GM12873 (cell line): ENCODE data around the gene PRPF4.

Source experiments
- TF ChIP-seq, protein P1 (sequence below): IDR thresholded peaks from 2 replicates; pipeline ENCODE4 v1.5.1; 2012; ENCODE audit warnings: low read depth, mild to moderate bottlenecking, moderate library complexity, low read length, control low read depth; ENCODE audit not compliant: insufficient read depth; ENCODE audit errors: missing control alignments

The PRPF4 gene

GRCh38 chr9:113319054-113319453 is 43.6 kb downstream of the PRPF4 start:
- TF ChIP-seq, protein P1, sequence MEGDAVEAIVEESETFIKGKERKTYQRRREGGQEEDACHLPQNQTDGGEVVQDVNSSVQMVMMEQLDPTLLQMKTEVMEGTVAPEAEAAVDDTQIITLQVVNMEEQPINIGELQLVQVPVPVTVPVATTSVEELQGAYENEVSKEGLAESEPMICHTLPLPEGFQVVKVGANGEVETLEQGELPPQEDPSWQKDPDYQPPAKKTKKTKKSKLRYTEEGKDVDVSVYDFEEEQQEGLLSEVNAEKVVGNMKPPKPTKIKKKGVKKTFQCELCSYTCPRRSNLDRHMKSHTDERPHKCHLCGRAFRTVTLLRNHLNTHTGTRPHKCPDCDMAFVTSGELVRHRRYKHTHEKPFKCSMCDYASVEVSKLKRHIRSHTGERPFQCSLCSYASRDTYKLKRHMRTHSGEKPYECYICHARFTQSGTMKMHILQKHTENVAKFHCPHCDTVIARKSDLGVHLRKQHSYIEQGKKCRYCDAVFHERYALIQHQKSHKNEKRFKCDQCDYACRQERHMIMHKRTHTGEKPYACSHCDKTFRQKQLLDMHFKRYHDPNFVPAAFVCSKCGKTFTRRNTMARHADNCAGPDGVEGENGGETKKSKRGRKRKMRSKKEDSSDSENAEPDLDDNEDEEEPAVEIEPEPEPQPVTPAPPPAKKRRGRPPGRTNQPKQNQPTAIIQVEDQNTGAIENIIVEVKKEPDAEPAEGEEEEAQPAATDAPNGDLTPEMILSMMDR: no peak

- TF ChIP-seq, protein P1: no peak
These were observed 44.6 kb downstream of the PRPF4 start for GRCh38 chr9:113320051-113320450.

GRCh38 chr9:113322671-113323070 is 47.2 kb downstream of the PRPF4 start:
- TF ChIP-seq, protein P1: no peak

GRCh38 chr9:113326230-113326629 is 50.8 kb downstream of the PRPF4 start:
- TF ChIP-seq, protein P1: no peak

DNA sequence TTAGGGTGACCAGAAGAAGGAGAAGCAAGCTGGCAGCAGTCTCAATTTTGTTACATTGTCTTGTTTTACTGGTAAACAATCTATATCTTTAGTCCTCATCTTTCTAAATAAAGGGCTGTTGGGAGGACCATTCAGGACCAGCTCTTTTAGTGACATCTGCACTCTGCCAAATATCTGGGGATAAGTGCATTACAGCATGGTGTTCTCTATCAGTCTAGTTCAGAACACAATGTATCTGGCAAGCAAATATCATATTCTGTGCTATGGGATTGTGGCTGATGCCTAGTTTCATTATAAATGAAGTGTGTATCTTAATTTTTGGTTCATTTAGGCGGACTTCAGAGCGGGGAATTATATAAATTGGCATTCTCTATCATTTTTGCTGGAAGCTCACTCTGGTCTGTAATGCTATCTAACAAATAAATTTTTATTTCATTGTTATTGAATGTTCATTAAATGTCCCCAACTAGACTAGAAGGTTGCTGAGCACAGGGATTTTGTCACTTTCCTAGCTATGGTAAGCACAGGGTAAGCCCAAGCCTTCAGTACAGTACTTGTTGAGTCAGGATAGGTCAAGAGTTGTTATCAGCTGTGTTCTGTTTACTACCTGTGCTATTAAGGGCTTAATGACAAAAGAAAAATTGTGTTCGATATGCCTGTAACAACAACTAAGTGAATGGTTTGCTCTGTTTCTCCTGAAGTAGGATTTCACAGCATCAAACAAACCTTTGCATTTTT is 52.8 kb downstream of the PRPF4 start:
- TF ChIP-seq, protein P1: no peak

DNA sequence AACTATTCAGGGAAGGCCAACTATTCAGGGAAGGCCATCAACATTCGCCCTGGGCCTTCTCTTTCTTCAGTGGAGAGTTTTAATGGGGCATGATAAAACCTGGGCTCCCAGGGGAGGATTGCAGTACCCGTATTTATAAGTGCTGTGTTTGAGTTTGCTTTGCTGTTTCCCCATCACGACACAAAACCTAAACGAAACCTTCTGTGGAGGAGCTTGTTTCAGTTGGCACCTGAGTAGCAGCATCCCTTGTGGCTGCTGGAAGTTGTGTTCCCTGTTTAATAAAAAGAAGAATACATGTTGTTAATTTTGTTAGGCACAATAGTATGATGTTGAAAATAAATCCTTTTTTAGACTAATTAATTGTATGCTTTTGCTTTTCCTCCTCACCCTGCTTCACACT is 56.3 kb downstream of the PRPF4 start:
- TF ChIP-seq, protein P1: no peak

DNA sequence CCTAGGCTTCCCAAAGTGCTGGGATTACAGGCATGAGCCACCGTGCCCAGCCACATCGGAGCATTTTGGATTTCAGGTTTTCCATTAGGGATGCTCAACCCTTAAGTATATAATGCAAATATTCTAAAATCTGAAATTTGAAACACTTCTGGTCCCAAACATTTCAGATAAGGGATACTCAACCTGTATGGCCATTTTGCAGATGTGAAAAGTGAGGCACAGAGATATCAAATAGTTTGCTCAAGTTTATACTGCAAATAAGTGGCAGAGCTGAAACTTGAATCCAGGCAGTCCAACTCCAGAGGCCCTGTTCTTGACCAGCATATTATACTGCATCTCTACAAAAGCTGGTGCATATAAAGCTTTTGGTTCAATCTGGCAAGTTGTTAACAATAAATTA is 62.3 kb downstream of the PRPF4 start:
- TF ChIP-seq, protein P1: no peak
